IMR-90 (cell line): ENCODE results near the gene NDRG4. TPM values are rescaled to one million over a fixed set of nuclear protein-coding genes. Genes with fewer than 3 reads are reported as not detected.

Experiments used
- ATAC-seq: fragments of 200-7000 bp; cut with Tn5 transposase; 2 replicates; pipeline ENCODE4 v1.9.1; 2020; ENCODE audit warnings: low read depth, mild to moderate bottlenecking, moderate library complexity
- BruUV-seq: library from RNA; stranded (reverse); fragments of 400-500 nt; replicated peaks from 2 replicates; lab custom pipeline; 2021; lab: Mats Ljungman, UMichigan
- CTCF ChIA-PET: fragments of 300-600 bp; formaldehyde crosslinking; extraction: SDS; loops from one replicate; lab custom pipeline; 2021; ENCODE audit warnings: antibody characterized with exemption; lab: Yijun Ruan, JAX
- POLR2A ChIA-PET: fragments of 300-600 bp; sonication (Branson Sonifier 250); formaldehyde crosslinking; loops from one replicate; lab custom pipeline; 2022; ENCODE audit warnings: antibody characterized with exemption; ENCODE audit not compliant: unreplicated experiment; lab: Charles Lee
- DNase-seq: peaks from one replicate; pipeline ENCODE4 v3.0.0; 2013
- H2AFZ ChIP-seq: replicated peaks from 2 replicates; pipeline ENCODE3; 2013; ENCODE audit warnings: low read length, mild to moderate bottlenecking; ENCODE audit not compliant: poor library complexity
- H2AK5ac ChIP-seq: 2 replicates; pipeline ENCODE4 v1.6.1; 2013; ENCODE audit warnings: low read depth, low read length, inconsistent platforms
- H2AK9ac ChIP-seq: replicated peaks from 2 replicates; pipeline ENCODE3; 2013; ENCODE audit warnings: mild to moderate bottlenecking, low read depth, low read length, moderate library complexity; ENCODE audit not compliant: poor library complexity
- H2BK120ac ChIP-seq: 2 replicates; pipeline ENCODE4 v1.6.1; 2013; ENCODE audit warnings: low read depth, low read length, inconsistent platforms
- H2BK15ac ChIP-seq: 3 replicates; pipeline ENCODE4 v1.6.1; 2013; ENCODE audit warnings: low read depth, low read length, inconsistent platforms
- H2BK20ac ChIP-seq: 2 replicates; pipeline ENCODE4 v1.6.1; 2013; ENCODE audit warnings: low read depth, mild to moderate bottlenecking, inconsistent platforms, low read length, moderate library complexity
- H2BK5ac ChIP-seq: 2 replicates; pipeline ENCODE4 v1.6.1; 2013; ENCODE audit warnings: mild to moderate bottlenecking, low read depth, low read length, inconsistent platforms; ENCODE audit not compliant: poor library complexity, severe bottlenecking
- H3K14ac ChIP-seq: replicated peaks from 2 replicates; pipeline ENCODE4 v1.6.1; 2013; ENCODE audit warnings: low read depth, low read length, inconsistent platforms
- H3K18ac ChIP-seq: 2 replicates; pipeline ENCODE4 v1.6.1; 2013; ENCODE audit warnings: low read depth, low read length, control low read depth
- H3K23ac ChIP-seq: 2 replicates; pipeline ENCODE4 v1.6.1; 2013; ENCODE audit warnings: low read depth, low read length, inconsistent platforms
- H3K27ac ChIP-seq: 2 replicates; pipeline ENCODE4 v1.5.1; 2013; ENCODE audit warnings: mild to moderate bottlenecking, control low read depth, low read length; ENCODE audit not compliant: insufficient read depth
- H3K27me3 ChIP-seq: 2 replicates; pipeline ENCODE4 v1.6.1; 2013; ENCODE audit warnings: low read length; ENCODE audit not compliant: control insufficient read depth, insufficient read depth
- H3K36me3 ChIP-seq: 2 replicates; pipeline ENCODE4 v1.6.1; 2013; ENCODE audit warnings: low read length, mixed read lengths; ENCODE audit not compliant: control insufficient read depth, insufficient read depth
- H3K4ac ChIP-seq: 2 replicates; pipeline ENCODE4 v1.6.1; 2013; ENCODE audit warnings: low read depth, low read length, inconsistent platforms
- H3K4me1 ChIP-seq: 2 replicates; pipeline ENCODE4 v1.6.1; 2013; ENCODE audit warnings: low read length, mixed read lengths; ENCODE audit not compliant: control insufficient read depth, insufficient read depth
- H3K4me2 ChIP-seq: 2 replicates; pipeline ENCODE4 v1.6.1; 2013; ENCODE audit warnings: low read depth, mild to moderate bottlenecking, control low read depth, low read length, moderate library complexity
- H3K4me3 ChIP-seq: 2 replicates; pipeline ENCODE4 v1.5.1; 2013; ENCODE audit warnings: low read depth, mild to moderate bottlenecking, control low read depth, low read length, moderate library complexity; ENCODE audit not compliant: insufficient read depth
- H3K56ac ChIP-seq: 2 replicates; pipeline ENCODE4 v1.6.1; 2013; ENCODE audit warnings: low read length, inconsistent platforms; ENCODE audit not compliant: insufficient read depth; ENCODE audit errors: extremely low read depth
- H3K79me1 ChIP-seq, 2 experiments: 2 replicates each; pipeline ENCODE4 v1.6.1; 2013; ENCODE audit warnings: low read length in 2 of 2, inconsistent platforms in 1 of 2, low read depth in 1 of 2
- H3K9ac ChIP-seq: 2 replicates; pipeline ENCODE4 v1.6.1; 2013; ENCODE audit warnings: low read depth, low read length, control low read depth
- H3K9me1 ChIP-seq: 2 replicates; pipeline ENCODE4 v1.6.1; 2013; ENCODE audit warnings: low read length, inconsistent platforms; ENCODE audit not compliant: insufficient read depth
- H3K9me3 ChIP-seq: 2 replicates; pipeline ENCODE4 v1.6.1; 2013; ENCODE audit warnings: low read length; ENCODE audit not compliant: control insufficient read depth, insufficient read depth
- H4K20me1 ChIP-seq: 2 replicates; pipeline ENCODE4 v1.6.1; 2013; ENCODE audit warnings: low read length, inconsistent platforms; ENCODE audit not compliant: insufficient read depth
- H4K5ac ChIP-seq: 2 replicates; pipeline ENCODE4 v1.6.1; 2013; ENCODE audit warnings: mild to moderate bottlenecking, low read depth, low read length, control low read depth
- H4K8ac ChIP-seq, 2 experiments: 2 replicates each; pipeline ENCODE4 v1.6.1; 2013; ENCODE audit warnings: low read depth in 2 of 2, low read length in 2 of 2, control low read depth in 1 of 2, inconsistent platforms in 1 of 2
- H4K91ac ChIP-seq: 2 replicates; pipeline ENCODE4 v1.6.1; 2013; ENCODE audit warnings: low read depth, low read length, inconsistent platforms; ENCODE audit not compliant: insufficient read depth
- CHD1 ChIP-seq: IDR thresholded peaks from 2 replicates; pipeline ENCODE4 v1.6.1; 2012; ENCODE audit warnings: low read depth, low read length, improper control_type of control experiment
- FOS ChIP-seq: fragments of 150-350 bp; IDR thresholded peaks from 2 replicates; pipeline ENCODE4 v1.6.1; 2016; ENCODE audit warnings: low read depth, low read length
- POLR2A ChIP-seq: IDR thresholded peaks from 2 replicates; pipeline ENCODE4 v1.6.1; 2012; ENCODE audit warnings: mild to moderate bottlenecking, low read depth, low read length
- SMC3 ChIP-seq: fragments of 150-350 bp; IDR thresholded peaks from 2 replicates; pipeline ENCODE4 v1.6.1; 2016; ENCODE audit warnings: low read depth, mild to moderate bottlenecking, antibody characterized with exemption, low read length, moderate library complexity
- WGBS, 2 experiments: methylation state at CpG; one replicate each; pipeline versions ENCODE4 v1.1.5 to v1.1.7; 2013; ENCODE audit warnings: missing lambda C conversion rate in 2 of 2; ENCODE audit not compliant: insufficient read length in 1 of 2; ENCODE audit errors: extremely low coverage in 2 of 2; 5-methylcytosine and 5-hydroxymethylcytosine counted together
- dilution Hi-C: fragments of 300-500 bp; cut with HindIII; formaldehyde crosslinking; loops from one replicate; pipeline ENCODE4 v1.14.3; 2018; ENCODE audit warnings: low sequenced_read_pairs; ENCODE audit not compliant: unreplicated experiment
- in situ Hi-C: fragments of 300-500 bp; cut with MboI; formaldehyde crosslinking; loops from 3 replicates; pipeline ENCODE4 v1.14.3; 2019; ENCODE audit warnings: low sequenced_read_pairs, inconsistent platforms, mixed read lengths
- intact Hi-C: fragments of 100-400 bp; cut with micrococcal nuclease; formaldehyde crosslinking; loops from 2 replicates; pipeline ENCODE4 v1.10.0; 2022
- polyA plus RNA-seq, 3 experiments: library from polyadenylated mRNA; depleted of rRNA; stranded (reverse); fragments of >200 nt; gene quantifications; 2 replicates each; pipeline ENCODE4 v1.2.3, GENCODE V29; 2012; ENCODE audit warnings: low replicate concordance in 1 of 3
- total RNA-seq: library from RNA; depleted of rRNA; stranded (reverse); fragments of >200 nt; gene quantifications from 2 replicates; pipeline ENCODE4 v1.2.3, GENCODE V29; 2012

The NDRG4 gene
- total and polyA plus RNA-seq, 2 of the 4 experiments (the other 2 are of a cell fraction): 10.9 to 23.5 TPM

- H3K9me3 ChIP-seq: no peaks in the 10 kb centered on the region
- H2AK5ac ChIP-seq: no peak overlapping the region
- peaks cover 69% of the 10 kb centered on the region for H3K36me3 ChIP-seq
- H2BK5ac ChIP-seq: no peak overlapping the region
- no peaks in the 10 kb centered on the region; the same call in 1 of the 2 replicates for H3K9me1 ChIP-seq
- no peak overlapping the region for H2BK120ac ChIP-seq
- no peak overlapping the region for H4K5ac ChIP-seq
- WGBS, 2 experiments: no CpG with 5 or more reads among the region's 2 CpGs
- H3K27ac ChIP-seq: no peak overlapping the region
- CTCF ChIA-PET: no interaction called here
- no peaks in the 10 kb centered on the region; the same call in 1 of the 2 replicates for H4K20me1 ChIP-seq
- intact Hi-C loops (no loop called here), in situ Hi-C loops (no loop called here), dilution Hi-C loops (no loop called here)
- no peak overlapping the region for H3K4me3 ChIP-seq
- no peak overlapping the region for H4K8ac ChIP-seq
- H3K4ac ChIP-seq: no peak overlapping the region
- H3K23ac ChIP-seq: no peak overlapping the region
- no peak overlapping the region for H4K91ac ChIP-seq
- H3K56ac ChIP-seq: no peak overlapping the region
- H2BK20ac ChIP-seq: no peak overlapping the region
- H3K27me3 ChIP-seq: no peaks in the 10 kb centered on the region
- no peak overlapping the region for H2AFZ ChIP-seq
- no peak overlapping the region for H3K14ac ChIP-seq
- H3K9ac ChIP-seq: no peak overlapping the region
- no peak for ATAC-seq
- TF ChIP-seq POLR2A: no peak
- TF ChIP-seq SMC3: no peak
- no peak for TF ChIP-seq FOS
- TF ChIP-seq CHD1: no peak
- H3K4me2 ChIP-seq: no peak overlapping the region
- no peak overlapping the region for H3K18ac ChIP-seq
- H2AK9ac ChIP-seq: no peak overlapping the region
- no TSS peak for BruUV-seq
- no peak for DNase-seq
- H3K4me1 ChIP-seq: no peaks in the 10 kb centered on the region
- no peak overlapping the region for H2BK15ac ChIP-seq
- POLR2A ChIA-PET: no interaction called here
- H3K79me1 ChIP-seq: peaks cover 25 to 26% of the 10 kb centered on the region in 2 experiments
These were observed 41.8 kb downstream of the NDRG4 start for GRCh38 chr16:58541711-58542110.
